ENCODE measurements around the gene SEC61G. TPM values are rescaled to one million over a fixed set of nuclear protein-coding genes. Genes with fewer than 3 reads are reported as not detected.

Gene SEC61G
- total and polyA plus RNA-seq, 2 of the 4 experiments (the other 2 are of a cell fraction), result 387 to 685 TPM

DNA sequence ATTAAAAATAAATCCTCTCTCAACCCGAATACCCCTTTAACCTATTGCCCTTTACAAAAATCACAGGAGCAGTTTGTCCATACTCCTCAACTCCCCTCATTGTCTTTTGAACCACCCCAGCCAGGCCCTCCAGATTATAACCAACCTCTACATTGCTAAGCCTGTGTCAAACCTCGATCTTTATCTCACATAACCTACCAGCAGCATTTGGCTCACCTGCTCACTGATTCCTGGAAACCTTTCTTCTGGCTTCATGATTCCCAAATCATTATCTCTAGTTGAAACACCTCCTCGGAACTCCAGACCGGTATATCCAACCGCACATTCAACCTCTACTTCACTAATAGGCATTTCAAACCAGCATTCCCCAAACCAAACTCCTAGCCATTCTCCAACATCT, 11.8 kb downstream of the SEC61G start:
- Histone ChIP-seq H4K8ac (ENCODE audit: low read depth in 2 of 2, low read length in 2 of 2) (no peak overlapping the region), H2AFZ (replicated peaks; ENCODE audit: low read length, poor library complexity) (no peak overlapping the region), H3K9me3 (ENCODE audit: control insufficient read depth, insufficient read depth, low read length) (no peaks in the 10 kb centered on the region), H3K27me3 (ENCODE audit: control insufficient read depth, insufficient read depth, low read length) (no peaks in the 10 kb centered on the region), H2AK9ac (replicated peaks; ENCODE audit: low read depth, low read length, poor library complexity) (no peak overlapping the region), H3K23ac (ENCODE audit: low read depth, low read length) (no peak overlapping the region), H3K4ac (ENCODE audit: low read depth, low read length) (no peak overlapping the region), H3K14ac (replicated peaks; ENCODE audit: low read depth, low read length) (no peak overlapping the region), H4K20me1 (ENCODE audit: insufficient read depth, low read length) (peaks cover 27% of the 10 kb centered on the region), H2BK120ac (ENCODE audit: low read depth, low read length) (no peak overlapping the region), H2BK15ac (ENCODE audit: low read depth, low read length) (no peak overlapping the region), H3K9me1 (ENCODE audit: insufficient read depth, low read length) (peaks cover 7% of the 10 kb centered on the region; the same call in 1 of the 2 replicates), H3K27ac (ENCODE audit: insufficient read depth, low read length) (no peak overlapping the region), H2AK5ac (ENCODE audit: low read depth, low read length) (no peak overlapping the region), H3K4me3 (ENCODE audit: insufficient read depth, low read depth, low read length) (no peak overlapping the region), H2BK20ac (ENCODE audit: low read depth, low read length) (no peak overlapping the region), H3K4me1 (ENCODE audit: control insufficient read depth, insufficient read depth, low read length) (no peaks in the 10 kb centered on the region), H3K36me3 (ENCODE audit: control insufficient read depth, insufficient read depth, low read length) (peaks cover 33% of the 10 kb centered on the region), H3K4me2 (ENCODE audit: low read depth, low read length) (no peak overlapping the region), H2BK5ac (ENCODE audit: low read depth, low read length, poor library complexity, severe bottlenecking) (no peak overlapping the region), H3K79me1 (ENCODE audit: low read depth in 1 of 2, low read length in 2 of 2) (peaks cover 32 to 55% of the 10 kb centered on the region in 2 experiments), H4K91ac (ENCODE audit: insufficient read depth, low read depth, low read length) (no peak overlapping the region), H3K56ac (ENCODE audit: extremely low read depth, insufficient read depth, low read length) (no peak overlapping the region), H4K5ac (ENCODE audit: low read depth, low read length) (no peak overlapping the region), H3K9ac (ENCODE audit: low read depth, low read length) (no peak overlapping the region), H3K18ac (ENCODE audit: low read depth, low read length) (no peak overlapping the region)
- TF ChIP-seq MAFK (IDR thresholded peaks at IDR 0.05; ENCODE audit: low read depth, low read length) (no peak), CEBPB (IDR thresholded peaks at IDR 0.05; ENCODE audit: low read depth, low read length) (no peak), MXI1 (IDR thresholded peaks at IDR 0.05; ENCODE audit: borderline replicate concordance, low read depth, low read length) (no peak)
- WGBS, 2 experiments (ENCODE audit: extremely low coverage in 2 of 2, insufficient read length in 1 of 2), result 100% methylated on average over 1 of the region's 5 CpGs
- in situ Hi-C loops (cut with MboI; ENCODE audit: low sequenced_read_pairs) (no loop called here), dilution Hi-C loops (cut with HindIII; ENCODE audit: low sequenced_read_pairs, unreplicated experiment) (no loop called here), intact Hi-C loops (cut with micrococcal nuclease) (no loop called here)
- ChIA-PET CTCF (no interaction called here), POLR2A (ENCODE audit: unreplicated experiment) (no interaction called here)
- BruUV-seq (replicated peaks), result no TSS peak
- DNase-seq, result no peak
- ATAC-seq (ENCODE audit: low read depth), result no peak

All from IMR-90 (cell line).